H1 (cell line): ENCODE results near the gene TSHZ2. TPM values are rescaled to one million over a fixed set of nuclear protein-coding genes. Genes with fewer than 3 reads are reported as not detected.

Source experiments
- CTCF ChIA-PET: fragments of 300-600 bp; sonication (Branson Sonifier 250); formaldehyde crosslinking; loops from one replicate; lab custom pipeline; 2021; ENCODE audit not compliant: partially characterized antibody; lab: Charles Lee
- POLR2A ChIA-PET: fragments of 300-600 bp; sonication (Branson Sonifier 250); formaldehyde crosslinking; loops from one replicate; lab custom pipeline; 2021; ENCODE audit warnings: inconsistent platforms; ENCODE audit not compliant: partially characterized antibody; lab: Charles Lee
- DNase-seq, 2 experiments: peaks; one replicate each; pipeline versions ENCODE4 v3.0.0 to v3.0.0-alpha.2; 2010 to 2022; ENCODE audit warnings: low spot score in 2 of 2, low read depth in 1 of 2, mixed read lengths in 1 of 2
- FAIRE-seq: peaks from 2 replicates; lab custom pipeline; 2011; peaks lifted over from hg19 to GRCh38; lab: Jason Lieb, UNC
- H2AFZ ChIP-seq: 2 replicates; pipeline ENCODE4 v1.8.1; 2012; ENCODE audit warnings: low read length, inconsistent platforms
- H2AK5ac ChIP-seq: 2 replicates; pipeline ENCODE4 v1.6.1; 2013; ENCODE audit warnings: low read depth, low read length
- H2BK120ac ChIP-seq: replicated peaks from 2 replicates; pipeline ENCODE3; 2013; ENCODE audit warnings: low read depth, low read length, inconsistent platforms
- H2BK12ac ChIP-seq: 2 replicates; pipeline ENCODE4 v1.6.1; 2013; ENCODE audit warnings: low read depth, low read length
- H2BK15ac ChIP-seq: 2 replicates; pipeline ENCODE4 v1.6.1; 2013; ENCODE audit warnings: low read length
- H2BK20ac ChIP-seq: 2 replicates; pipeline ENCODE4 v1.6.1; 2013; ENCODE audit warnings: low read length
- H2BK5ac ChIP-seq: 2 replicates; pipeline ENCODE4 v1.6.1; 2013; ENCODE audit warnings: low read depth, low read length
- H3K14ac ChIP-seq: 2 replicates; pipeline ENCODE4 v1.6.1; 2013; ENCODE audit warnings: inconsistent platforms; ENCODE audit not compliant: insufficient read length
- H3K18ac ChIP-seq: 2 replicates; pipeline ENCODE4 v1.6.1; 2013; ENCODE audit warnings: low read length; ENCODE audit errors: extremely low read depth
- H3K23ac ChIP-seq: 2 replicates; pipeline ENCODE4 v1.6.1; 2013; ENCODE audit warnings: inconsistent platforms; ENCODE audit not compliant: insufficient read length
- H3K23me2 ChIP-seq: 2 replicates; pipeline ENCODE4 v1.6.1; 2013; ENCODE audit warnings: low read depth, low read length
- H3K27ac ChIP-seq: 2 replicates; pipeline ENCODE4 v1.6.1; 2011; ENCODE audit warnings: low read depth, low read length, inconsistent platforms
- H3K27me3 ChIP-seq, 4 experiments: replicated peaks in 1 of 4; 1 replicate in 1 of 4; 2 replicates in 3 of 4; pipeline versions ENCODE4 v1.6.1 to v1.8.1; 2011 to 2013; ENCODE audit warnings: low read length in 3 of 4, mild to moderate bottlenecking in 3 of 4, inconsistent platforms in 2 of 4, mixed read lengths in 2 of 4, moderate library complexity in 1 of 4; ENCODE audit not compliant: control insufficient read depth in 3 of 4, insufficient read depth in 3 of 4; ENCODE audit errors: extremely low read depth in 1 of 4
- H3K36me3 ChIP-seq, 4 experiments: 2 replicates each; pipeline versions ENCODE4 v1.6.1 to v1.8.1; 2011 to 2013; ENCODE audit warnings: mild to moderate bottlenecking in 4 of 4, low read length in 3 of 4, moderate library complexity in 2 of 4, control low read depth in 1 of 4, inconsistent platforms in 1 of 4; ENCODE audit not compliant: insufficient read depth in 4 of 4, control insufficient read depth in 2 of 4
- H3K4ac ChIP-seq: replicated peaks from 2 replicates; pipeline ENCODE3; 2013; ENCODE audit warnings: low read length, low read depth, mixed read lengths, inconsistent platforms; ENCODE audit not compliant: insufficient read length
- H3K4me1 ChIP-seq, 4 experiments: replicated peaks in 1 of 4; 1 replicate in 1 of 4; 2 replicates in 3 of 4; pipeline versions ENCODE4 v1.6.1 to v1.8.1; 2011 to 2013; ENCODE audit warnings: low read length in 3 of 4, inconsistent platforms in 2 of 4, mixed read lengths in 1 of 4; ENCODE audit not compliant: insufficient read depth in 4 of 4, control insufficient read depth in 3 of 4
- H3K4me2 ChIP-seq, 2 experiments: 2 replicates each; pipeline versions ENCODE4 v1.6.1 to v1.8.1; 2011 to 2013; ENCODE audit warnings: low read depth in 2 of 2, low read length in 2 of 2, control low read depth in 1 of 2, inconsistent platforms in 1 of 2, mild to moderate bottlenecking in 1 of 2; ENCODE audit not compliant: insufficient read depth in 1 of 2
- H3K4me3 ChIP-seq, 4 experiments: fragments of 200-600, 300-600 bp in 1 of 4; sonication (generic), shearing (Covaris generic), sonication (Bioruptor Twin) in 1 of 4; 2 replicates each; pipeline versions ENCODE4 v1.5.1 to v1.8.1; 2011 to 2016; ENCODE audit warnings: low read length in 4 of 4, low read depth in 3 of 4, control low read depth in 2 of 4, inconsistent platforms in 2 of 4, mild to moderate bottlenecking in 2 of 4, mixed read lengths in 1 of 4, moderate library complexity in 1 of 4; ENCODE audit not compliant: insufficient read depth in 2 of 4; ENCODE audit errors: extremely low read depth in 1 of 4
- H3K56ac ChIP-seq: replicated peaks from 2 replicates; pipeline ENCODE3; 2013; ENCODE audit warnings: low read depth, mild to moderate bottlenecking, mixed read lengths, low read length, inconsistent platforms; ENCODE audit not compliant: insufficient read length
- H3K79me1 ChIP-seq: 2 replicates; pipeline ENCODE4 v1.6.1; 2013; ENCODE audit warnings: low read depth, low read length, control low read depth
- H3K79me2 ChIP-seq, 2 experiments: 2 replicates each; pipeline versions ENCODE4 v1.6.1 to v1.8.1; 2012 to 2013; ENCODE audit warnings: low read length in 2 of 2, mild to moderate bottlenecking in 2 of 2, inconsistent platforms in 1 of 2; ENCODE audit not compliant: insufficient read depth in 2 of 2, control insufficient read depth in 1 of 2
- H3K9ac ChIP-seq, 4 experiments: replicated peaks in 1 of 4; 1 replicate in 1 of 4; 2 replicates in 3 of 4; pipeline versions ENCODE4 v1.6.1 to v1.8.1; 2011 to 2013; ENCODE audit warnings: low read depth in 3 of 4, low read length in 3 of 4, control low read depth in 2 of 4, mild to moderate bottlenecking in 2 of 4, moderate library complexity in 2 of 4, inconsistent platforms in 1 of 4; ENCODE audit errors: extremely low read depth in 1 of 4
- H3K9me3 ChIP-seq, 2 experiments: 2 replicates each; pipeline versions ENCODE4 v1.6.1 to v1.8.1; 2012 to 2013; ENCODE audit warnings: mild to moderate bottlenecking in 2 of 2, moderate library complexity in 2 of 2, control low read depth in 1 of 2, inconsistent platforms in 1 of 2, low read depth in 1 of 2, low read length in 1 of 2, mixed read lengths in 1 of 2; ENCODE audit not compliant: insufficient read depth in 2 of 2
- H4K20me1 ChIP-seq, 2 experiments: replicated peaks in 1 of 2; 2 replicates each; pipeline versions ENCODE3 to v1.8.1; 2011 to 2013; ENCODE audit warnings: inconsistent platforms in 2 of 2, low read length in 2 of 2, mild to moderate bottlenecking in 1 of 2; ENCODE audit not compliant: insufficient read depth in 2 of 2, control insufficient read depth in 1 of 2
- H4K5ac ChIP-seq: 2 replicates; pipeline ENCODE4 v1.6.1; 2013; ENCODE audit warnings: low read length, low read depth, mixed read lengths, inconsistent platforms; ENCODE audit not compliant: insufficient read length
- H4K8ac ChIP-seq: 2 replicates; pipeline ENCODE4 v1.8.0; 2013; ENCODE audit warnings: mild to moderate bottlenecking, moderate library complexity, low read length, inconsistent platforms; ENCODE audit not compliant: insufficient read depth; ENCODE audit errors: extremely low read depth
- H4K91ac ChIP-seq: replicated peaks from 2 replicates; pipeline ENCODE3; 2013; ENCODE audit warnings: low read length, mixed read lengths, inconsistent platforms; ENCODE audit not compliant: insufficient read length
- CEBPB ChIP-seq: IDR thresholded peaks from 2 replicates; pipeline ENCODE4 v1.6.1; 2012; ENCODE audit warnings: low read depth, low read length
- JUND ChIP-seq: IDR thresholded peaks from 2 replicates; pipeline ENCODE4 v1.6.1; 2011; ENCODE audit warnings: mild to moderate bottlenecking, improper control_type of control experiment, low read length
- RBBP5 ChIP-seq: IDR thresholded peaks from 2 replicates; pipeline ENCODE4 v1.7.1; 2012; ENCODE audit warnings: low read depth, mild to moderate bottlenecking, inconsistent platforms, low read length, moderate library complexity, borderline replicate concordance
- WGBS, 2 experiments: shearing (Covaris generic) in 1 of 2; methylation state at CpG; one replicate each; pipeline versions ENCODE4 v1.1.6 to v1.1.7; 2013 to 2015; ENCODE audit warnings: low lambda C conversion rate in 2 of 2, mixed read lengths in 2 of 2, inconsistent platforms in 1 of 2, low coverage in 1 of 2, missing lambda C conversion rate in 1 of 2; ENCODE audit not compliant: insufficient replicate concordance in 2 of 2, insufficient coverage in 1 of 2, insufficient read length in 1 of 2; ENCODE audit errors: extremely low coverage in 1 of 2, missing lambda C conversion rate in 1 of 2; 5-methylcytosine and 5-hydroxymethylcytosine counted together
- polyA plus RNA-seq, 7 experiments: library from polyadenylated mRNA; depleted of rRNA in 3 of 7; stranded (reverse) in 5 of 7; unstranded in 2 of 7; fragments of >200 nt in 5 of 7; fragments of 200-250 nt in 2 of 7; gene quantifications; 1 replicate in 5 of 7; 2 replicates in 1 of 7; 4 replicates in 1 of 7; pipeline versions ENCODE4 v1.2.1 to v1.2.3, GENCODE V29; 2011 to 2013; ENCODE audit warnings: missing spikeins in 2 of 7, mixed read lengths in 2 of 7
- total RNA-seq: library from RNA; stranded (reverse); fragmentation: NEBNext Ultra II Directional; extraction: Animal tissue kit (Norgen Biotek cat#: 25700); gene quantifications from 2 replicates; pipeline ENCODE4 v1.2.1, GENCODE V29; 2021

The TSHZ2 gene
- total and polyA plus RNA-seq, 2 of the 8 experiments (the other 6 are each of a cell fraction or from before 2014, with no cell fraction given) = 0.14 to 0.30 TPM

DNA sequence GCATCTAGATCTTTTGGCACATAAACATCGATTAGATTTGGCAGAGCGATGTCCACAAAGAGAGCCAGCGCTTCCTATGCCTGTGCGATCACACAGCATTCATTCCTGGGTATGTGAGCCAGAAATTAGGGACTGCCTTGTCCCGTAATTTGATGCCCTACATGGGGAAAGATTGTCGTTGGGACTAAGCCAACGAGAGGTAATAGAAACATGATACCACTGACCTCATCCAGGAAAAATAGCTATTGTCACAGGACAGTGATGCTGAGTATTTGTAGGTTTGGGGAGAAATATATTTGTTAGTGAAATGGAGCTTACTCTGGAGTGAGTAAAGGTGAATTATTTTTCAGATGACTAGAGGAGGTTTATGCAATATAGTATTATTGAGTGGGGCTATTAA, 154.0 kb downstream of the TSHZ2 start:
- H2BK120ac ChIP-seq = no peak overlapping the region
- no peaks in the 10 kb centered on the region for H3K36me3 ChIP-seq
- H4K5ac ChIP-seq = no peak overlapping the region
- H3K56ac ChIP-seq = no peak overlapping the region
- H3K79me2 ChIP-seq = no peaks in the 10 kb centered on the region
- H3K79me1 ChIP-seq = no peaks in the 10 kb centered on the region
- H3K9me3 ChIP-seq = no peaks in the 10 kb centered on the region
- no peak overlapping the region for H3K14ac ChIP-seq
- no peak overlapping the region for H2BK5ac ChIP-seq
- POLR2A ChIA-PET = no interaction called here
- H4K8ac ChIP-seq = no peak overlapping the region
- H3K4ac ChIP-seq = no peak overlapping the region
- FAIRE-seq = no peak
- H3K23me2 ChIP-seq = no peaks in the 10 kb centered on the region
- H2BK12ac ChIP-seq = peak overlapping the region; percentile 22; the same call in 1 of the 2 replicates
- H2AK5ac ChIP-seq = no peak overlapping the region
- no peak overlapping the region for H3K23ac ChIP-seq
- no peak overlapping the region for H2BK15ac ChIP-seq
- H3K4me1 ChIP-seq = peaks cover 0 to 8% (median 1%) of the 10 kb centered on the region in 4 experiments; a peak in 2 of 7 replicates
- TF ChIP-seq JUND (0 out of 2 replicates have a peak, but pooled peaks have one; percentile 12), RBBP5 (no peak), CEBPB (no peak)
- H2BK20ac ChIP-seq = no peak overlapping the region
- no peak overlapping the region for H3K27ac ChIP-seq
- peak overlapping the region; percentile 96 for H2AFZ ChIP-seq
- no peaks in the 10 kb centered on the region for H3K27me3 ChIP-seq
- H3K4me3 ChIP-seq = no peak overlapping the region
- H4K20me1 ChIP-seq = no peaks in the 10 kb centered on the region
- H3K18ac ChIP-seq = no peak overlapping the region
- DNase-seq = no peak
- 76% methylated on average over 7 of the region's 7 CpGs; no CpG with 5 or more reads in 1 of the 2 experiments for WGBS, 2 experiments
- no peak overlapping the region for H3K4me2 ChIP-seq
- H4K91ac ChIP-seq = no peak overlapping the region
- H3K9ac ChIP-seq = no peak overlapping the region
- CTCF ChIA-PET = interaction anchor here (1.0 kb wide), 1 partner anchor 31 kb away, joined by 3 read pairs; no protein-coding TSS in a partner anchor
